ENCODE measurements around the gene GABBR2.

Gene GABBR2

DNA sequence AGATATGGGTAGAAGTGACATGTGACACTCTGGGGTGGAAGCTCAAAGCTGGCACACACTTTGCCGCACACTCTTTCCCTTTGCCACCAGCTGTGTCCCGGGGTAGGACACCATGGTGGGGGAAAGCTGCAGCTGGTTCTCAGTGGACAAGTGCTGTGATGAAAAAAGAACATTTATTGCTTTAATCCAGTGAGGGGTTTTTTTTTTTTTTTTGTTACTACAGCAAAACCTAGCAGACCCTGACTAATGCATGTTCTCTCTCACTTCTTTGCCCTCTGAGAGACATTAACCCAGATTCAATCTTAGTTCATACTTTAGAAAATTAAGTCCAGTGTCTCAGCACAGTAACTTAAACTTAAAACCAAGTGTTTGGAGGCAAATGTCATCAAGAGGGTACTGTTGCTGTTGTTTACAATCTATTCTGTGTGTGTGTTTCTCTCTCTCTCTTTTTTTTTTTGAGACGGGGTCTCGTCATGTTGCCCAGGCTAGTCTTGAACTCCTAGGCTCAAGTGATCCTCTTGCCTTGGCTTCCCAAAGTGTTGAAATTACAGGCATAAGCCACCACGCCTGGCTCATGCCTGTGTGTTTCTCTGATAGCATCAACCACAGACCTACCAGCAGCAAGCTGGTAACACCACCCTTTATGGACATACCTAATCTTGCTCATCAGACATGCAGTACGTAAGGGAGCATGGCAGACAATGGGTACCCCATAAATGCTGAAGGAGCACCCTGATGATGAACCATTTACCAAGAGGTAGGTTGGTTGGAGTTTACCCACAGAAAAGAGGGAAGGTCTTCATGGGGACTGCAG is 368.5 kb downstream of the GABBR2 start:
- TF ChIP-seq, protein P1, sequence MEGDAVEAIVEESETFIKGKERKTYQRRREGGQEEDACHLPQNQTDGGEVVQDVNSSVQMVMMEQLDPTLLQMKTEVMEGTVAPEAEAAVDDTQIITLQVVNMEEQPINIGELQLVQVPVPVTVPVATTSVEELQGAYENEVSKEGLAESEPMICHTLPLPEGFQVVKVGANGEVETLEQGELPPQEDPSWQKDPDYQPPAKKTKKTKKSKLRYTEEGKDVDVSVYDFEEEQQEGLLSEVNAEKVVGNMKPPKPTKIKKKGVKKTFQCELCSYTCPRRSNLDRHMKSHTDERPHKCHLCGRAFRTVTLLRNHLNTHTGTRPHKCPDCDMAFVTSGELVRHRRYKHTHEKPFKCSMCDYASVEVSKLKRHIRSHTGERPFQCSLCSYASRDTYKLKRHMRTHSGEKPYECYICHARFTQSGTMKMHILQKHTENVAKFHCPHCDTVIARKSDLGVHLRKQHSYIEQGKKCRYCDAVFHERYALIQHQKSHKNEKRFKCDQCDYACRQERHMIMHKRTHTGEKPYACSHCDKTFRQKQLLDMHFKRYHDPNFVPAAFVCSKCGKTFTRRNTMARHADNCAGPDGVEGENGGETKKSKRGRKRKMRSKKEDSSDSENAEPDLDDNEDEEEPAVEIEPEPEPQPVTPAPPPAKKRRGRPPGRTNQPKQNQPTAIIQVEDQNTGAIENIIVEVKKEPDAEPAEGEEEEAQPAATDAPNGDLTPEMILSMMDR (IDR thresholded peaks at IDR 0.05; ENCODE audit: control insufficient read depth, extremely low read depth, insufficient read depth), result no peak
- H3K4me3 ChIP-seq (ENCODE audit: low read depth, low read length), result no peak overlapping the region
- no peak for DNase-seq (ENCODE audit: low read depth)

GRCh38 chr9:98335661-98336060 is 373.1 kb downstream of the GABBR2 start:
- no peak for DNase-seq (ENCODE audit: low read depth)
- H3K4me3 ChIP-seq (ENCODE audit: low read depth, low read length), result no peak overlapping the region
- TF ChIP-seq, protein P1 (IDR thresholded peaks at IDR 0.05; ENCODE audit: control insufficient read depth, extremely low read depth, insufficient read depth), result no peak

- TF ChIP-seq, protein P1 (IDR thresholded peaks at IDR 0.05; ENCODE audit: control insufficient read depth, extremely low read depth, insufficient read depth), result no peak
- no peak overlapping the region for H3K4me3 ChIP-seq (ENCODE audit: low read depth, low read length)
- no peak for DNase-seq (ENCODE audit: low read depth)
These were observed 373.9 kb downstream of the GABBR2 start for GRCh38 chr9:98334796-98335195.

GRCh38 chr9:98333703-98334582 is 374.8 kb downstream of the GABBR2 start:
- peak; percentile 43 for DNase-seq (ENCODE audit: low read depth)
- H3K4me3 ChIP-seq (ENCODE audit: low read depth, low read length), result no peak overlapping the region
- TF ChIP-seq, protein P1 (IDR thresholded peaks at IDR 0.05; ENCODE audit: control insufficient read depth, extremely low read depth, insufficient read depth), result no peak

GRCh38 chr9:98332405-98332831 is 376.3 kb downstream of the GABBR2 start:
- no peak overlapping the region for H3K4me3 ChIP-seq (ENCODE audit: low read depth, low read length)
- peak; percentile 75 for DNase-seq (ENCODE audit: low read depth)
- TF ChIP-seq, protein P1 (IDR thresholded peaks at IDR 0.05; ENCODE audit: control insufficient read depth, extremely low read depth, insufficient read depth), result no peak

GRCh38 chr9:98331536-98332259 is 377.0 kb downstream of the GABBR2 start:
- TF ChIP-seq, protein P1 (IDR thresholded peaks at IDR 0.05; ENCODE audit: control insufficient read depth, extremely low read depth, insufficient read depth), result no peak
- no peak for DNase-seq (ENCODE audit: low read depth)
- H3K4me3 ChIP-seq (ENCODE audit: low read depth, low read length), result no peak overlapping the region

Measured in LNCaP clone FGC (cell line).